GM18502 (cell line): Measurements from ENCODE around the gene TRIP11.

ENCODE experiments used
- ATAC-seq: cut with Tn5 transposase; IDR thresholded peaks from one replicate; pipeline ENCODE4 v1.9.1; 2021; ENCODE audit warnings: mild to moderate bottlenecking; ENCODE audit not compliant: unreplicated experiment, poor library complexity

The TRIP11 gene

DNA sequence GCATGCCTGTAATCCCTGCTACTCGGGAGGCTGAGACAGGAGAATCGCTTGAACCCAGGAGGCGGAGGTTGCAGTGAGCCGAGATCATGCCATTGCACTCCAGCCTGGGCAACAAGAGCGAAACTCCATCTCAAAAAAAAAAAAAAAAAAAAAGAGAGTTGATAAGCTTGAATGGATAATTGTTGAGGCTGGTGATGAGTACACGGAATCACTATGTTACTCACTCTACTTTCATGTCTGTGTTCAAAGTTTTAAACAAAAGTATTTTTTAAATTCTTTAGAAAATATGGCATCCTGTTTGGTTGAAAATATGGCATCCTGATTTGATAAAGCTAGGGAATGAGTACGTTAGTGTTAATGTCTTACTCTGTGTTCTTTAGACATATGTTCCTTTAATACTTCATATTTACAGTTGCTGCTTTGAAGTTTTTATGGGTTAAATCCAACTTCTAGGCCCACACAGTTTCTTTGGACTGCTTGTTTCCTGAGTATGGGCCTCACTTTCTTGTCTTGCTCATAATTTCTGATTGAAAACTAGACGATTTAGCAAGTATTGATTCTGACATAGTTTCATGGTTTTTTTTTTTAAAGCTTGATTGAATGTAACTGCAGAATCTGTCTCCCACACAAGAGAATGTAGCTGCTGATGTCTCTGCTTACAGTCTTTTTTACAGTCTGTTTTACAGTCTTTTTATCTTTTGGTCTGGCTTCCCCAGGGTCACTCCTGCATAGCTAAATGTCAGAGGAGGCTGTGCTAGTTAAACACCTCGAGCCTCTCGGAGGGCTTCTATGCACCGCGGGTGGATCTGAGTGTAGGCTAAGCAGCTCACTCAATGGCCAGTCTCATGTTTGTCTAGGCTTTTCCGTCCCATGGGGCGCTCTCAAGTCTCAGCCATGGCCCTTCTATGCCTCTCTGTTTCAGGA, 78.3 kb downstream of the TRIP11 start:
- ATAC-seq = no peak

GRCh38 chr14:91957876-91958313, 82.0 kb downstream of the TRIP11 start:
- ATAC-seq = no peak

GRCh38 chr14:91956616-91957015, 83.2 kb downstream of the TRIP11 start:
- no peak for ATAC-seq

DNA sequence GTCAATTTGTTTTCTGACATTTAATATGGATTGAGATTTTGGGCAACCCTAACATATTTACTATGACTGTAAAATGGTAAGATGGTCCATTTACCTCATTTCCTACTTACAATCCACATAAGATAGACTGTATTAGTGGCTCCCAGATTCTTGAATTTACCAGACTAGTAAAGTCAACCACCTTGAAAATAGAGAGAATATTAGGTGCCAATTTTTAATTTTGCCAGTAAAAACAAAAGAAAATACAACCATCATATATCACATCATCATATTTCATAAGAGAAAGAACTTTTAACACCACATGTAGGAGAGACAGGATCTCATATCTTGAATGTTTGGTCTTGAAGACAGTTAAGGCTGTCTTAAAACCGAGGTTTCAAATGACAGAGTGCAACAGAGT, 84.7 kb downstream of the TRIP11 start:
- ATAC-seq = no peak

- ATAC-seq = no peak
Measured at GRCh38 chr14:91953170-91953985, 86.5 kb downstream of the TRIP11 start.

- ATAC-seq = no peak
Measured at GRCh38 chr14:91947475-91948184, 92.2 kb downstream of the TRIP11 start, which contains the start of gene FBLN5. Gene FBLN5, minus strand, starts transcription at chr14:91947694. Its CDS starts 465 bp downstream, at chr14:91947229.

DNA sequence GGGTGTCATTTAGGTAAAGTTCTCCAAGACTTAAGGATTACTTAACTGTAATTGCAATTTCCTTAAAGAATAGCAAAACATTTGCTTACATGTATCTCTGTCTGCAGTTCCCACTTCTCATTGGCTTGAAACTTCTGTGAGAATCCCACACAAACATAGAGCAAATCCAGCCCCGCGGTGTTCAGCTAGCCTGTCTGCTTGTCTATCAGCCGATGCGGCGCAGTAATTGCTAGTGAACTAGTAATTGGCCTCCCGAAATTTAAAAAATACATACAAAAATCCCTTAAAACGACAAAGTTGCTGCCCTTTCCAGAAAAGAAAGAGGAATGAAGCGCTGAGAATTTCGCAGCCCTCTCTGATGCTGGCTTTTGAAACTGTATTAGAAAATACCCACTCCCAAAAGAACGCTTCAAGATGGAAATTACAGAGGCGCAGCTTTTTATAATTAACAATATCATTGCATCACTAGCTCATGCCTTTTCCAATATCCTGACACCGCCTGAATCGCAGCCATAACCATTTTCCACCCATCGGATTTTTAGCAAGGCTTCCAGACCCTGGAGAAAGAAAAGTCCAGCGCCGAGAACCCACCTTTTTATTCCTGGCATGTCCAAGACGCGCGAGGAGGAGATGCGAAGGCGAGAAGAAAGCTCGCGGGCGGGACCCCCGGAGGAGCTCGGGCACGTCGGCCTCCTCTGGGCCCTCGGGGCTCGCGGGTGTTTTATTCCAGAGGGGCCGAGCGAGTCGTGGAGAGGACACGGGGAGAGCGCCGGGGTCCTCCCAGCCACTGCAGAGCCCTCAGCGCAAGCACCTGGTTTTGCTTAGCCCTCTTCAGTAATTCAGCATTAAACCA, 93.0 kb downstream of the TRIP11 start:
- no peak for ATAC-seq

DNA sequence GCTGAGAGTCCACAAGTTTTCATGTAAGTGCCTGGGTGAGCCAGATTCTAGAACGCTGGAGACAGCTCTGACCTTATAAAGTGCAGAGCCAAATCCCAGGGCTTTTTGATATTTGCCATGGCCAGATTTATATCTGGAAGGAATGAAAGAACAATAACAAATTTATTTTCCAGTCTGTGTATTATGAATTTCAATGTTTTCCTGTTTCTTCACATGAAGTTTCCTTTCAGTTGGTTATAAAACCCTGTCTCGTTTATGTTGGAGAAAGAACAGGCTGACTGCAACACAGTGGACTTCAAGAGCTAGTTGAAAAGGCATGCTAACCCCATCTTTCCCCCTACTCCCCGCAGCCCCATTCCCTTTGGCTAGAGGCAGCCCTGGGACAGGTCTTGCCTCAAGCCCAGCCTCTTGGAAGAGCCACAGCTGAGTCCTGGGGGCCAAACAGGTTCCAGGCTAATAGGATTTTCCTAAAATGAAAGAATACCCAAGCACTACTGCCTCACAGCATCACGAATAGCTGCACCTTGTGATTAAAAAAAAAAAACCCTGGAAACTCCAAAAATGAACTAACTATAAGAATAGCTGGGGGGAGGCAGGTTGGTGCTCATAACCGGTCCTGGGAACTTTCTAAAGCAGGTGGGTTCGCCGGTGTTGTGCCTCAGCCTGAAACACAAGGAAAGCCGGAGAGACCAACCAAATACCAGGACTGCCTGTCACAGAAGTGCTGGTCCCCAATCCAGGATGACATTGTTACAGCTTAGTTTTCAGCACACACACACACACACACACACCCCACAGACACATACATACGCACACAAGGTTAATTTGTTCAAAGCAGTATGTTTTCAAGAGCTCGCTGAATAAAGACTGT, 93.9 kb downstream of the TRIP11 start:
- ATAC-seq = no peak

GRCh38 chr14:91942946-91943345, 96.9 kb downstream of the TRIP11 start:
- no peak for ATAC-seq

DNA sequence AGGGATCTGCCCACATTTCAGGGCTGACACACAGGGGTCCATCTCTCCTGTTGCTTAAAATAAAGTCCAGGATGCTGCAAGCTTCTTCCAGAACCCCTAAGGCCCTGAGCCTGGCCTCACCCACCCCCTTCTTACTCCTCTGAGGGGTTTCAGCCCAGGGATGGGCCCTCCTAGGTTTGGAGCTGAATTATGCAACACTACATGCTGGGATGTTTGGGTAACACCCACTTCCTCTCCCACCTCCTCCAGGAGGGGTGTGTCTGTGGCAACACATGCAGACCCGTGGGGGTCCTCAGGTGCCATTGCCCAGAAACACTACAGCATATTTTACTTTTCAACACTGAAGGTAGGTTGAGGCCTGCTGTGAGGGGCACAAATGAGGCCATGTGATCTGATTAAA, 97.7 kb downstream of the TRIP11 start:
- no peak for ATAC-seq

DNA sequence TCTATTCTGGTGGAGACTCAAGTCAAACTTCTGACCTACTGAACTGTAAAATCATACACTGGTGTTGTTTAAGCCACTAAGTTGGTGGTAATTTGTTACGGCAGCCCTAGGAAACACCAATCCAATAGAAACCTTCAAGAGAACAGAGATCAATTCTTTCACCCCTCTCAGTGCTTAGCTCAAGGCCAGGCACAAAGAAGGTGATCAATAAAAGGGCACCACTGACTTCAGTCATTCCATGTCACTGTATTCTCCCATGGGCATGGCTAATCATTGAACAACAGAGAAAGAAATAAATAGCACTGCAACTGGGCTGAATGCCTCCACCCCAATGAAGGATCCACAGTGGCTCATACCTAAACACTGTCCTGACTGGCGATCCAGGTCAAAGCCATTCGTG, 99.7 kb downstream of the TRIP11 start:
- ATAC-seq = no peak

GRCh38 chr14:91935586-91935985, 104.3 kb downstream of the TRIP11 start:
- no peak for ATAC-seq

GRCh38 chr14:91934554-91935285, 105.1 kb downstream of the TRIP11 start:
- no peak for ATAC-seq

- no peak for ATAC-seq
Measured at GRCh38 chr14:91931478-91932088, 108.3 kb downstream of the TRIP11 start.

GRCh38 chr14:91929700-91930099, 110.2 kb downstream of the TRIP11 start:
- no peak for ATAC-seq

DNA sequence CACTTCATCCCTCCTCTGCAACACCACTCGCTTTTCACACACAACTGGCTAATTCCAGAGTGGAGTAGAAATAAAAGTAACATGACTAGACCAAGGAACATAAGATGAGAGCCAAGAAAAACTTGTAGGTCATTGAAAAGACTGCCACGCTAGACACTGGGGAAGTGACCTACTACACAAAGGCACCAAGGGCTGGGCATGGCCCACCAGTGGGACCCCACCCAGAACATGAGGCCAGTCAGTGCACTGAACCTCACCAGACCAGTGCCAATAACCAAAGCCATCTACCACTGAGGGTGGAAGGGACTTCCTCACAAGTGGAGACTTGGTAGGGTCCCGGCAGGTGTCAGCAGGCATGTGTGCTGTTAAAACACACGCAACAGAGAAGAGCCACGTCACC, 112.1 kb downstream of the TRIP11 start:
- ATAC-seq = no peak

GRCh38 chr14:91927191-91927590, 112.7 kb downstream of the TRIP11 start:
- ATAC-seq = no peak
